Measurements from ENCODE around the gene HHIPL1.

Gene HHIPL1

DNA sequence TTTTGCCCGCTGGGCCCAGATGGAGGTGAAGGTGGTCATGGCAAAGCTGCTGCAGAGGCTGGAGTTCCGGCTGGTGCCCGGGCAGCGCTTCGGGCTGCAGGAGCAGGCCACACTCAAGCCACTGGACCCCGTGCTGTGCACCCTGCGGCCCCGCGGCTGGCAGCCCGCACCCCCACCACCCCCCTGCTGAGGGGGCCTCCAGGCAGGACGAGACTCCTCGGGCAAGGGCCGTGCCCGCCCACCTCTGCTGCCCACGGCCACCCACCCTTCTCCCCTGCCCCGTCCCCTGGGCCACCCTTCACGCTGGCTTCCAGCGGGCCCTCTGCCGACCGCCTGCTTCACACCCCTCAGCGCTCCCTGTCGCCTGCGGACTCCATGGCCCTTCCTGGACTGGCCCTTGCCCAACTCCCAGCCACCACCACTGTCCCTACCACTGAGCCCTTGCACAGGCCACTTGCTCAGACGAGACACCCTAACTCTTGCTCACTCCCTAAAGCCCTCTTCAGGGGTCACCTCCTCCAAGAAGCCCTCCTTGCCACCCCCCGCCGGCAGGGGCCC is 81.7 kb downstream of the HHIPL1 start:
- H3K27ac ChIP-seq: no peak overlapping the region
- TF ChIP-seq, protein P1, sequence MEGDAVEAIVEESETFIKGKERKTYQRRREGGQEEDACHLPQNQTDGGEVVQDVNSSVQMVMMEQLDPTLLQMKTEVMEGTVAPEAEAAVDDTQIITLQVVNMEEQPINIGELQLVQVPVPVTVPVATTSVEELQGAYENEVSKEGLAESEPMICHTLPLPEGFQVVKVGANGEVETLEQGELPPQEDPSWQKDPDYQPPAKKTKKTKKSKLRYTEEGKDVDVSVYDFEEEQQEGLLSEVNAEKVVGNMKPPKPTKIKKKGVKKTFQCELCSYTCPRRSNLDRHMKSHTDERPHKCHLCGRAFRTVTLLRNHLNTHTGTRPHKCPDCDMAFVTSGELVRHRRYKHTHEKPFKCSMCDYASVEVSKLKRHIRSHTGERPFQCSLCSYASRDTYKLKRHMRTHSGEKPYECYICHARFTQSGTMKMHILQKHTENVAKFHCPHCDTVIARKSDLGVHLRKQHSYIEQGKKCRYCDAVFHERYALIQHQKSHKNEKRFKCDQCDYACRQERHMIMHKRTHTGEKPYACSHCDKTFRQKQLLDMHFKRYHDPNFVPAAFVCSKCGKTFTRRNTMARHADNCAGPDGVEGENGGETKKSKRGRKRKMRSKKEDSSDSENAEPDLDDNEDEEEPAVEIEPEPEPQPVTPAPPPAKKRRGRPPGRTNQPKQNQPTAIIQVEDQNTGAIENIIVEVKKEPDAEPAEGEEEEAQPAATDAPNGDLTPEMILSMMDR (IDR thresholded peaks at IDR 0.05): no peak
- no peak for TF ChIP-seq ZFX (IDR thresholded peaks at IDR 0.05; ENCODE audit: borderline replicate concordance)

- H3K27ac ChIP-seq: no peak overlapping the region
- no peak for TF ChIP-seq ZFX (IDR thresholded peaks at IDR 0.05; ENCODE audit: borderline replicate concordance)
- TF ChIP-seq, protein P1 (IDR thresholded peaks at IDR 0.05): no peak
Observed at GRCh38 chr14:99727096-99727870, 82.4 kb downstream of the HHIPL1 start.

DNA sequence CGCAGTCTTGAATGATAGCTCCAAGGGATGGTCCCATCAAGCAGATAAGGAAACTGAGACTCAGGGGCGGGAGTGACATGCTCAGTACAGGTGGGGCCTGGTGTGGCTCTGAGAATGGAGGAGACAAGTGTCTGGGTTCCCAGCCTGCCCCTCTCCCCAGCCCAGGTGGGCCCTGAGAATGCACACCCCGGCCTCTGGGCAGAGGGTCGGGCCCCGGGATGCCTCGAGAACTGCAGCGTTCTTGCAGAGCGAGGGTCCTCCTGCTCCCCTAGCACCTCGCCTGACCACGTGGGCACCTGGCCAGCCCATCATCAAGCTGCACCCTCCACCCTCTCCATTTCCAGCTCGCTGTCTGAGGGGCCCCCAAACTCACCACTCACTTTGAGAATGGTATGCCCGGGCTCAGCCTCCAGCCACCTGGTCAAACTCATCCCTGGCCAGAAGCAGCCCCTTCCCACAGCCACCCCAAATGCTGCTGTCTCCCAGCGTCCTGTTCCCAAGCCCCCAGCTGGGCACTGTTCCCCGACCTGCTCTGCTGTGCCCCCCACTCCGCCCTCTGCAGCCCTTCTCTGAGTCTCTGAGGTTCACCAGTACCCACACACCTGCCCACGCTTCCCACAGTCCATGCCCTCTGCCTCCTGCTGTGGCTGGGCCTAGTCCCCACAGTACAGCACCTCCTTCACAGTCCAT is 83.4 kb downstream of the HHIPL1 start:
- TF ChIP-seq ZFX (IDR thresholded peaks at IDR 0.05; ENCODE audit: borderline replicate concordance): no peak
- TF ChIP-seq, protein P1 (IDR thresholded peaks at IDR 0.05): no peak
- no peak overlapping the region for H3K27ac ChIP-seq

DNA sequence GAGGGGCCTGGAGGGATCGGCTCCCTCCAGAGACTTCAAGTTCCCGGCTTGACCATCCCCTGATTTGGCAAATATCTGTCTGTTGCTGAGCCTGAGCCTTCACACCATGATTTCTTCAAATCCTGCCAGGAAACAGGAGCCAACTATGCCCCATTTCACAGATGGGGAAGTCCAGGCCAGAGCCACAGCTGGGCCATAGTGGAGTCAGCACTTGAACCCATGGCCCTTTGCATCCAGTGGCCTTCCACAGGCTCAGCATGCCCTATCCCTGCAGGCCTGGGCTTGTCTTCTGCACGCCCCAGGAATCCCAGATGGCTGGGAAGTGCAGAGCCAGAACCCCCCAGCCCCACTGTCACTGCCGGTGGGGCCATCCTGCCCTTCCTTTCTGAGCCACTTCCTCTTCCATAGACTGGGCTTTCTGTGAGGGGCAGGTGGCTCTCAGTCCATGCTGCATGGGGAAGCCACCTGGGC is 84.1 kb downstream of the HHIPL1 start:
- H3K27ac ChIP-seq: no peak overlapping the region
- TF ChIP-seq, protein P1 (IDR thresholded peaks at IDR 0.05): no peak
- no peak for TF ChIP-seq ZFX (IDR thresholded peaks at IDR 0.05; ENCODE audit: borderline replicate concordance)
